Prostate gland (tissue), 2 donors: ENCODE results near the gene GALNS. TPM values are rescaled to one million over a fixed set of nuclear protein-coding genes. Genes with fewer than 3 reads are reported as not detected.

Experiments used
- DNase-seq: peaks from one replicate; pipeline ENCODE4 v3.0.0-alpha.2; 2019; ENCODE audit warnings: low spot score
- H3K27ac ChIP-seq, 2 donors: fragments of 200-600 bp; sonication (generic); 2 replicates each; pipeline ENCODE4 v1.5.1; 2017 to 2019
- H3K27me3 ChIP-seq: fragments of 200-600 bp; sonication (generic); replicated peaks from 2 replicates; pipeline ENCODE4 v1.5.1; 2019; ENCODE audit not compliant: insufficient read depth
- H3K36me3 ChIP-seq, 2 donors: fragments of 200-600 bp; sonication (generic); 1 replicate in 1 of 2; 2 replicates in 1 of 2; pipeline versions ENCODE4 v1.5.1 to v1.8.1; 2017 to 2019
- H3K4me1 ChIP-seq: fragments of 200-600 bp; sonication (generic); replicated peaks from 2 replicates; pipeline ENCODE4 v1.5.1; 2019
- H3K4me3 ChIP-seq, 2 donors: fragments of 200-600 bp; sonication (generic); 2 replicates each; pipeline ENCODE4 v1.5.1; 2017 to 2019
- H3K9me3 ChIP-seq: fragments of 200-600 bp; sonication (generic); 2 replicates; pipeline ENCODE4 v1.5.1; 2017
- CTCF ChIP-seq, 4 experiments: fragments of 200-600 bp in 2 of 4; fragments of 450-650 bp in 2 of 4; sonication (generic) in 2 of 4; IDR thresholded peaks; 1 replicate in 3 of 4; 2 replicates in 1 of 4; pipeline ENCODE4 v1.5.1; 2016 to 2019; ENCODE audit warnings: antibody characterized with exemption in 4 of 4, mild to moderate bottlenecking in 2 of 4, moderate library complexity in 2 of 4
- POLR2A ChIP-seq: fragments of 450-650 bp; IDR thresholded peaks from one replicate; pipeline ENCODE4 v1.6.1; 2016; ENCODE audit warnings: antibody characterized with exemption, mild to moderate bottlenecking
- POLR2AphosphoS5 ChIP-seq: sonication (generic); formaldehyde crosslinking; IDR thresholded peaks from one replicate; pipeline ENCODE4 v1.6.1; 2017; ENCODE audit warnings: antibody characterized with exemption
- WGBS: methylation state at CpG from one replicate; pipeline ENCODE4 v1.1.5; 2018; 5-methylcytosine and 5-hydroxymethylcytosine counted together
- intact Hi-C: fragments of 100-400 bp; cut with DNase I; formaldehyde crosslinking; loops from one replicate; pipeline ENCODE4 v1.14.2; 2022
- total RNA-seq, 2 donors: library from RNA; depleted of rRNA; stranded (reverse); fragments of >200 nt; gene quantifications; one replicate each; pipeline ENCODE4 v1.1.0, GENCODE V29; 2016

GALNS gene
- total RNA-seq, 2 donors from 2014 or later = 20.4 to 75.1 TPM

- intact Hi-C loops = no loop called here
- no peaks in the 10 kb centered on the region for H3K4me1 ChIP-seq
- TF ChIP-seq CTCF (IDR thresholded peaks at IDR 0.05) = no peak
- no peak for TF ChIP-seq POLR2AphosphoS5
- no peak for TF ChIP-seq POLR2A
- no peak for DNase-seq
- no peaks in the 10 kb centered on the region for H3K9me3 ChIP-seq
- no peaks in the 10 kb centered on the region for H3K36me3 ChIP-seq
- H3K4me3 ChIP-seq = no peak overlapping the region
- no peaks in the 10 kb centered on the region for H3K27me3 ChIP-seq
- 93% methylated on average over 34 of the region's 34 CpGs for WGBS
- H3K27ac ChIP-seq = no peak overlapping the region
Measured at GRCh38 chr16:88874938-88875599, 18.3 kb upstream of the GALNS start.

GRCh38 chr16:88872650-88873331, 16.0 kb upstream of the GALNS start:
- no peak overlapping the region for H3K4me3 ChIP-seq
- intact Hi-C loops = no loop called here
- no peaks in the 10 kb centered on the region for H3K9me3 ChIP-seq
- DNase-seq = no peak
- TF ChIP-seq CTCF (IDR thresholded peaks at IDR 0.05) (no peak), POLR2AphosphoS5 (no peak), POLR2A (no peak)
- WGBS = 80% methylated on average over 25 of the region's 25 CpGs
- H3K36me3 ChIP-seq = no peaks in the 10 kb centered on the region
- no peaks in the 10 kb centered on the region for H3K27me3 ChIP-seq
- H3K27ac ChIP-seq = no peak overlapping the region
- no peaks in the 10 kb centered on the region for H3K4me1 ChIP-seq

- H3K4me1 ChIP-seq = no peaks in the 10 kb centered on the region
- intact Hi-C loops = no loop called here
- no peak for TF ChIP-seq POLR2AphosphoS5
- no peak for TF ChIP-seq CTCF (IDR thresholded peaks at IDR 0.05)
- no peak for TF ChIP-seq POLR2A
- H3K4me3 ChIP-seq = no peak overlapping the region
- H3K27ac ChIP-seq = no peak overlapping the region
- H3K9me3 ChIP-seq = no peaks in the 10 kb centered on the region
- H3K36me3 ChIP-seq = no peaks in the 10 kb centered on the region
- 87% methylated on average over 20 of the region's 21 CpGs for WGBS
- H3K27me3 ChIP-seq = no peaks in the 10 kb centered on the region
- DNase-seq = no peak
Measured at GRCh38 chr16:88871730-88872416, 15.1 kb upstream of the GALNS start.

GRCh38 chr16:88871349-88871702, 14.6 kb upstream of the GALNS start:
- no peaks in the 10 kb centered on the region for H3K9me3 ChIP-seq
- TF ChIP-seq POLR2AphosphoS5 (no peak), POLR2A (no peak), CTCF (IDR thresholded peaks at IDR 0.05) (no peak)
- H3K36me3 ChIP-seq = no peaks in the 10 kb centered on the region
- H3K27ac ChIP-seq = no peak overlapping the region
- 61% methylated on average over 8 of the region's 8 CpGs for WGBS
- H3K4me1 ChIP-seq = no peaks in the 10 kb centered on the region
- H3K27me3 ChIP-seq = no peaks in the 10 kb centered on the region
- DNase-seq = no peak
- intact Hi-C loops = no loop called here
- H3K4me3 ChIP-seq = no peak overlapping the region
